Measurements from ENCODE around the gene CSNK1D.

Gene CSNK1D

DNA sequence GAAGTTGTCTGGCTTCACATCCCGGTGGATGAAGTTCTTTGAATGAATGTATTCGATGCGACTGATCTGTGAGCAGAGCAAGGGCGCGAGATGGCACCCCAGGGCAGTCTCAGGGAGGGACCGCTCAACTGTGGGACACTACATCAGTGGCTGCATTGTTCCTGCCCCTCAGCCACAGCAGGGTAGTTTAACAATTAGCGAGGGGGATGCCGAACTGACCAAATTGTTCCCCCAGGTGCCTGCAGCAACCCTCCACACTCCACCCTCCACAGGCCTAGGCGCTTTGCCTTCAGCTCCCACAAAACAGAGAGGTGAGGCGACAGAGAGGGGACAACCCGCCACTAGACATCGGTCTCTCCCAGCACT is 20.3 kb downstream of the CSNK1D start:
- no peak overlapping the region for H3K27ac ChIP-seq (ENCODE audit: low read length)
- no peak for TF ChIP-seq EZH2phosphoT487 (IDR thresholded peaks at IDR 0.05; ENCODE audit: low read depth)
- TF ChIP-seq, protein P1, sequence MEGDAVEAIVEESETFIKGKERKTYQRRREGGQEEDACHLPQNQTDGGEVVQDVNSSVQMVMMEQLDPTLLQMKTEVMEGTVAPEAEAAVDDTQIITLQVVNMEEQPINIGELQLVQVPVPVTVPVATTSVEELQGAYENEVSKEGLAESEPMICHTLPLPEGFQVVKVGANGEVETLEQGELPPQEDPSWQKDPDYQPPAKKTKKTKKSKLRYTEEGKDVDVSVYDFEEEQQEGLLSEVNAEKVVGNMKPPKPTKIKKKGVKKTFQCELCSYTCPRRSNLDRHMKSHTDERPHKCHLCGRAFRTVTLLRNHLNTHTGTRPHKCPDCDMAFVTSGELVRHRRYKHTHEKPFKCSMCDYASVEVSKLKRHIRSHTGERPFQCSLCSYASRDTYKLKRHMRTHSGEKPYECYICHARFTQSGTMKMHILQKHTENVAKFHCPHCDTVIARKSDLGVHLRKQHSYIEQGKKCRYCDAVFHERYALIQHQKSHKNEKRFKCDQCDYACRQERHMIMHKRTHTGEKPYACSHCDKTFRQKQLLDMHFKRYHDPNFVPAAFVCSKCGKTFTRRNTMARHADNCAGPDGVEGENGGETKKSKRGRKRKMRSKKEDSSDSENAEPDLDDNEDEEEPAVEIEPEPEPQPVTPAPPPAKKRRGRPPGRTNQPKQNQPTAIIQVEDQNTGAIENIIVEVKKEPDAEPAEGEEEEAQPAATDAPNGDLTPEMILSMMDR (IDR thresholded peaks at IDR 0.05; ENCODE audit: low read depth, low read length), result no peak
- no peaks in the 10 kb centered on the region for H4K20me1 ChIP-seq (ENCODE audit: insufficient read depth, low read length)
- H3K9me3 ChIP-seq (ENCODE audit: insufficient read depth, low read length), result no peaks in the 10 kb centered on the region
- H3K9ac ChIP-seq (ENCODE audit: low read length), result no peak overlapping the region
- H3K4me1 ChIP-seq (ENCODE audit: low read length), result no peaks in the 10 kb centered on the region
- peaks cover 32% of the 10 kb centered on the region for H3K79me2 ChIP-seq (ENCODE audit: low read length)
- no peak overlapping the region for H3K4me2 ChIP-seq (ENCODE audit: low read length)
- no peak overlapping the region for H2AFZ ChIP-seq (ENCODE audit: low read depth, low read length)
- H3K4me3 ChIP-seq (ENCODE audit: low read length), result no peak overlapping the region
- H3K36me3 ChIP-seq (replicated peaks; ENCODE audit: low read depth, low read length), result peaks cover 74% of the 10 kb centered on the region
- H3K27me3 ChIP-seq (ENCODE audit: low read depth, low read length), result no peaks in the 10 kb centered on the region

DNA sequence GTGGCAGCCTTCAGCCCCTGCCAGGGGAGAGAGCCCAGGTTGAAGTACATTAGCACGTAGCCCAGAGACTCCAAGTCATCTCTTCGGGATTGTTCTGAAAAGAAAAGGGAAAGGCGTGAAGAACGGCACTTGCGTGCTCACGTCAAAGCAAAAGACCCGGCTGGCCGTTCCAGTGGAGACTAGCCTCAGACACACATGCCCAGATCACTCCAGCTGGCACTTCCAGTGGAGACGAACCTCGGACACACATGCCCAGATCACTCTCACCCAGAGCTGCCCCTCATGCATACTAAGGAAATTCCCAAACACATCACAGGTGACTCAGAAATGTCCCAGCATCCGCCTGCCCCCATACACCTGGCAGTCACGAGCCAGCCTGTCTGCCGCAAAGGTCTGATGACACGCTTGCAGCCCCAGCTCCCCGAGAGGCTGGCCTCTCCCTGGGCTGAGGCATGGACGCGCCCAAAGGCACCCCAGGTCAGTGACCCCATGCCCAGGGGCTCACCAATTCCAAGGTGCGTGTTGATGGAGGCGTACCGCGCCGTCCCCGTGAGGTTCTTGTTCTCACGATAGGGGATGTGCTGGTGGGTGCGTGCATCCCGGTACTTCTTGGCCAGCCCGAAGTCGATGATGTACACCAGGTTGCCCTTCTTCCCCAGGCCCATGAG is 20.9 kb downstream of the CSNK1D start:
- H3K4me2 ChIP-seq (ENCODE audit: low read length), result no peak overlapping the region
- H3K9me3 ChIP-seq (ENCODE audit: insufficient read depth, low read length), result no peaks in the 10 kb centered on the region
- peaks cover 76% of the 10 kb centered on the region for H3K36me3 ChIP-seq (replicated peaks; ENCODE audit: low read depth, low read length)
- no peak overlapping the region for H2AFZ ChIP-seq (ENCODE audit: low read depth, low read length)
- no peak overlapping the region for H3K27ac ChIP-seq (ENCODE audit: low read length)
- no peak overlapping the region for H3K4me3 ChIP-seq (ENCODE audit: low read length)
- no peaks in the 10 kb centered on the region for H4K20me1 ChIP-seq (ENCODE audit: insufficient read depth, low read length)
- TF ChIP-seq EZH2phosphoT487 (IDR thresholded peaks at IDR 0.05; ENCODE audit: low read depth), result no peak
- TF ChIP-seq, protein P1 (IDR thresholded peaks at IDR 0.05; ENCODE audit: low read depth, low read length), result no peak
- H3K9ac ChIP-seq (ENCODE audit: low read length), result no peak overlapping the region
- H3K79me2 ChIP-seq (ENCODE audit: low read length), result peaks cover 29% of the 10 kb centered on the region
- no peaks in the 10 kb centered on the region for H3K27me3 ChIP-seq (ENCODE audit: low read depth, low read length)
- no peaks in the 10 kb centered on the region for H3K4me1 ChIP-seq (ENCODE audit: low read length)

DNA sequence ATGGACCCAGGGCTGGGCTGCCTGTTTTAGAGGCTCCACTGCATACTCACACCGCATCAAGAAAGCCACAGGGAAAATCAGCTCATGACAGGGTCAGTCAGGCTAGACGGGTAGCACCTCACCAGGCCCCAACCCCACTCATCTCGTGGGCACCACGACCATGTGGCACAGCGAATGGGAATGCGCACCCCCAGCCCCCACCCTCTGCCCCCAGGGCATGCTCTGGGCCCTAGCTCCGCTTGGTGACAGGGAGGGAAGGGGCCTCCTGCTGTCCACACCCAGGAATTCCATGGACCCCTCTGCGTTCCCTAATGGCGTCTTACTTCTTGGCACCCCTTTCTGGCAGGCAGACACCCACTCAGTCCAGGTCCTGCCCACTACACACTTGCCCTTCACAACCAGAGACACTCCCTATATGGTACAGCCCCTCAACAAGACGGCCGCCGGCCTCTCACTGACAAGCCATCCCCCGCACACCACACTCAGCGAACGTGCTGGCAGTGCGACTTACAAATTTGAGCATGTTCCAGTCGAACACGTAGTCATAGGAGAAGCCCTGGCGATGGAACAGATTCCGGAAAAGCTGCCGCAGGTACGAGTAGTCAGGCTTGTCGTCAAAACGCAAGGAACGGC is 22.5 kb downstream of the CSNK1D start:
- Histone ChIP-seq H3K36me3 (replicated peaks; ENCODE audit: low read depth, low read length) (peaks cover 64% of the 10 kb centered on the region), H2AFZ (ENCODE audit: low read depth, low read length) (no peak overlapping the region), H3K4me1 (ENCODE audit: low read length) (no peaks in the 10 kb centered on the region), H3K4me3 (ENCODE audit: low read length) (no peak overlapping the region), H3K79me2 (ENCODE audit: low read length) (peaks cover 15% of the 10 kb centered on the region; the same call in 1 of the 2 replicates), H3K27ac (ENCODE audit: low read length) (no peak overlapping the region), H3K9ac (ENCODE audit: low read length) (no peak overlapping the region), H3K4me2 (ENCODE audit: low read length) (no peak overlapping the region), H3K27me3 (ENCODE audit: low read depth, low read length) (no peaks in the 10 kb centered on the region), H3K9me3 (ENCODE audit: insufficient read depth, low read length) (no peaks in the 10 kb centered on the region), H4K20me1 (ENCODE audit: insufficient read depth, low read length) (0 out of 2 replicates have a peak, but pooled peaks cover 12% of the 10 kb centered on the region)
- no peak for TF ChIP-seq EZH2phosphoT487 (IDR thresholded peaks at IDR 0.05; ENCODE audit: low read depth)
- TF ChIP-seq, protein P1 (IDR thresholded peaks at IDR 0.05; ENCODE audit: low read depth, low read length), result no peak

DNA sequence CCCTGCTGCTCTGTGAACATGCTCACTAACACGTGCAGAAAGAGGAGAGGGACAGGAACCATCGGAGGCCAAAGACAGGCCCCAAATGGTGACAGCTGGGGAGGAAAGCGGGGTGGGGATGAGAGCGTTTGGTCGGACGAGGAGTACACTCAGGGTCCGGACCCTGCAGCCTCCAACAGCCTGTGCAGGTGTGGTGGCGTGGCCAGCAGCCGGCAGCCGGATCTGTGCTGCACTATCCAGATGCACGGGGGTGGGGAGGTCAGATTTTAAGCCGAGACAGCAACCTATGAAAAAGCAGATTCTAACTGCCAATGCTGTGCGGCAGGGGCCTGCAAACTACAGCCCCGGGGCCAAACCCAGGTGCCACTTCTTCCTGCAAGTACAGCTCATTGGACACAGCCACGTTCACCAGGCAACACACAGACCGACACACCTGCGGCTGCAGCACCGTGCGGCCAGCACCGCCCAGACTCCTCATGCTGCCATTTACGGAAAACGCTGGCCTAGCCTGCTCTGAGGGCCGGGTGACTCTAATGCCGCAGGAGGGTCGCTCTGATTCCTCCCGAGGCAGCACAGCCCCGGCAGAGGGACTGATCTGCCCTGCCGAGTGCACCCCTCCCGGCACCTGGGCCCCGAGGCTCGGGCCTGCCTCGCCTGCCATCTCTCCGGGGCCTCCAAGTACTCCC is 23.5 kb downstream of the CSNK1D start:
- H3K4me1 ChIP-seq (ENCODE audit: low read length), result no peaks in the 10 kb centered on the region
- peaks cover 62% of the 10 kb centered on the region for H3K36me3 ChIP-seq (replicated peaks; ENCODE audit: low read depth, low read length)
- 0 out of 2 replicates have a peak, but pooled peaks cover 12% of the 10 kb centered on the region for H4K20me1 ChIP-seq (ENCODE audit: insufficient read depth, low read length)
- TF ChIP-seq EZH2phosphoT487 (IDR thresholded peaks at IDR 0.05; ENCODE audit: low read depth), result no peak
- TF ChIP-seq, protein P1 (IDR thresholded peaks at IDR 0.05; ENCODE audit: low read depth, low read length), result no peak
- H2AFZ ChIP-seq (ENCODE audit: low read depth, low read length), result no peak overlapping the region
- H3K4me2 ChIP-seq (ENCODE audit: low read length), result no peak overlapping the region
- no peak overlapping the region for H3K9ac ChIP-seq (ENCODE audit: low read length)
- H3K27ac ChIP-seq (ENCODE audit: low read length), result no peak overlapping the region
- H3K27me3 ChIP-seq (ENCODE audit: low read depth, low read length), result no peaks in the 10 kb centered on the region
- H3K79me2 ChIP-seq (ENCODE audit: low read length), result peaks cover 9% of the 10 kb centered on the region; the same call in 1 of the 2 replicates
- H3K9me3 ChIP-seq (ENCODE audit: insufficient read depth, low read length), result no peaks in the 10 kb centered on the region
- H3K4me3 ChIP-seq (ENCODE audit: low read length), result no peak overlapping the region
